WTC11 (cell line): ENCODE data around the gene PLXNA2. TPM values are rescaled to one million over a fixed set of nuclear protein-coding genes. Genes with fewer than 3 reads are reported as not detected.

Experiments used
- ATAC-seq: fragments of 200-7000 bp; cut with Tn5 transposase; 2 replicates; pipeline ENCODE4 v1.10.0; 2021; ENCODE audit warnings: mild to moderate bottlenecking, moderate library complexity
- CTCF ChIA-PET: fragments of 300-600 bp; sonication (Branson Sonifier 250); formaldehyde crosslinking; loops from one replicate; lab custom pipeline; 2021; ENCODE audit warnings: antibody characterized with exemption; lab: Charles Lee
- POLR2A ChIA-PET: fragments of 350-600 bp; sonication (Branson Sonifier 250); formaldehyde crosslinking; loops from one replicate; lab custom pipeline; 2021; ENCODE audit warnings: antibody characterized with exemption; lab: Charles Lee
- DNase-seq: peaks from one replicate; pipeline ENCODE4 v3.0.0; 2021; ENCODE audit warnings: low spot score
- H3K27ac Mint-ChIP-seq: 2 replicates; pipeline ENCODE4 v1.8.0; 2021; ENCODE audit warnings: mixed read lengths
- H3K27me3 Mint-ChIP-seq: 2 replicates; pipeline ENCODE4 v1.8.0; 2021; ENCODE audit warnings: low read depth, mild to moderate bottlenecking, moderate library complexity, mixed read lengths
- H3K36me3 Mint-ChIP-seq: 2 replicates; pipeline ENCODE4 v1.8.0; 2021; ENCODE audit warnings: mixed read lengths
- H3K4me1 Mint-ChIP-seq: 2 replicates; pipeline ENCODE4 v1.8.0; 2022; ENCODE audit warnings: mixed read lengths
- H3K4me3 Mint-ChIP-seq: 2 replicates; pipeline ENCODE4 v1.8.0; 2021; ENCODE audit warnings: mild to moderate bottlenecking, moderate library complexity, mixed read lengths
- H3K9me3 Mint-ChIP-seq: 2 replicates; pipeline ENCODE4 v1.8.0; 2021; ENCODE audit warnings: mixed read lengths
- CREB1 ChIP-seq: sonication (generic); formaldehyde crosslinking; IDR thresholded peaks from 2 replicates; pipeline ENCODE4 v1.8.0; 2023; ENCODE audit warnings: mild to moderate bottlenecking, missing genetic modification reagents
- CREM ChIP-seq: sonication (generic); formaldehyde crosslinking; IDR thresholded peaks from 2 replicates; pipeline ENCODE4 v1.8.1; 2022; ENCODE audit warnings: mild to moderate bottlenecking, missing genetic modification reagents, moderate library complexity
- FOXK1 ChIP-seq: sonication (generic); formaldehyde crosslinking; IDR thresholded peaks from 2 replicates; pipeline ENCODE4 v1.8.0; 2022; ENCODE audit warnings: mild to moderate bottlenecking, moderate library complexity, missing genetic modification reagents
- MYBL2 ChIP-seq: sonication (generic); formaldehyde crosslinking; IDR thresholded peaks from 2 replicates; pipeline ENCODE4 v1.8.1; 2023; ENCODE audit warnings: mild to moderate bottlenecking, moderate library complexity, missing genetic modification reagents
- SOX15 ChIP-seq: fragments of 250-450 bp; sonication (Bioruptor Pico); IDR thresholded peaks from 2 replicates; pipeline ENCODE4 v1.9.0; 2021; ENCODE audit warnings: mild to moderate bottlenecking
- TCF7 ChIP-seq: sonication (generic); formaldehyde crosslinking; IDR thresholded peaks from 2 replicates; pipeline ENCODE4 v1.8.0; 2022; ENCODE audit warnings: mild to moderate bottlenecking, low read depth, missing genetic modification reagents, moderate library complexity
- ZBTB21 ChIP-seq: sonication (generic); formaldehyde crosslinking; IDR thresholded peaks from 2 replicates; pipeline ENCODE4 v1.8.1; 2023; ENCODE audit warnings: mild to moderate bottlenecking, missing genetic modification reagents, borderline replicate concordance
- ZNF121 ChIP-seq: sonication (generic); formaldehyde crosslinking; IDR thresholded peaks from 2 replicates; pipeline ENCODE4 v1.8.0; 2023; ENCODE audit warnings: missing genetic modification reagents
- ZNF138 ChIP-seq: sonication (generic); formaldehyde crosslinking; conservative IDR thresholded peaks from 2 replicates; pipeline ENCODE4 v1.8.1; 2022; ENCODE audit warnings: mild to moderate bottlenecking, moderate library complexity, missing genetic modification reagents
- total RNA-seq: library from RNA; stranded (reverse); gene quantifications from 3 replicates; pipeline ENCODE4 v1.2.3, GENCODE V29; 2021
- TF ChIP-seq, protein P1 (sequence below): fragments of 250-450 bp; sonication (Bioruptor Pico); IDR thresholded peaks from 2 replicates; pipeline ENCODE4 v1.9.0; 2021; ENCODE audit warnings: mild to moderate bottlenecking
- TF ChIP-seq, protein P2 (sequence below): sonication (generic); formaldehyde crosslinking; IDR thresholded peaks from 2 replicates; pipeline ENCODE4 v1.8.1; 2022; ENCODE audit warnings: low read depth, missing genetic modification reagents, borderline replicate concordance
- TF ChIP-seq, protein P3 (sequence below): sonication (generic); formaldehyde crosslinking; IDR thresholded peaks from 2 replicates; pipeline ENCODE4 v1.8.1; 2023; ENCODE audit warnings: mild to moderate bottlenecking, missing genetic modification reagents, borderline replicate concordance

The PLXNA2 gene
- total RNA-seq, 1 experiment from 2014 or later, result 4.2 TPM

DNA sequence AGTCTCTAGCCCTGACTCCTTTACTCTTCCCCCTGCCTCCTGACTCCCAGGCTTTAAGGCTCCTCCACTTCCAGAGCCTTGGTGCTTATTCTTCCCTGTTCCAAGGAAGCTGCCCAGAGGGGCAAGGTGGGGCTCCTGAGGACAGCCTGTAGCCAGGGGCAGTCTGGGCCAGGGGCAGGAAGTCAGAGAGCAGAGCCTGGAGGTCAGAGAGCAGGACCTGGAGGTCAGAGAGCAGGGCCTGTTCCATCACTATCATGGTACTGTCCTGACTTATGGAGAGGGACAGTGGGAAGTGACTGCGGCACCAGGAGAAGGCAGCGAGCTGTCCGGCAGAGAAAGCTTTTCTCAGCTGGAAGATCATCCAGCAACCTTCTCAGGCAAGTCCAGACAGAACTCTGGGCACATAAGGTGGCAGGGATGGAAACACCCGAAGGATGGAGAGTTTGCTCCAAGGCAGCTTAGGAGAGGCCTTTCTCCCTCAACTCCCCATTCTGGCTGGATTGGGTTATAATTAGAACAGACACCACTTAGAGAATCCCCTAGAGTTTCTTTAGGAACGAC is 25.0 kb downstream of the PLXNA2 start:
- Mint-ChIP-seq H3K27me3 (no peaks in the 10 kb centered on the region), H3K9me3 (no peaks in the 10 kb centered on the region), H3K4me3 (no peak overlapping the region), H3K36me3 (no peaks in the 10 kb centered on the region), H3K4me1 (peaks cover 8% of the 10 kb centered on the region), H3K27ac (no peak overlapping the region)
- no peak for ATAC-seq
- CTCF ChIA-PET, result no interaction called here
- POLR2A ChIA-PET, result interaction anchor here (0.5 kb wide), 1 partner anchor 107 kb away, joined by 7 read pairs; no protein-coding TSS in a partner anchor
- no peak for DNase-seq
- TF ChIP-seq, protein P1, sequence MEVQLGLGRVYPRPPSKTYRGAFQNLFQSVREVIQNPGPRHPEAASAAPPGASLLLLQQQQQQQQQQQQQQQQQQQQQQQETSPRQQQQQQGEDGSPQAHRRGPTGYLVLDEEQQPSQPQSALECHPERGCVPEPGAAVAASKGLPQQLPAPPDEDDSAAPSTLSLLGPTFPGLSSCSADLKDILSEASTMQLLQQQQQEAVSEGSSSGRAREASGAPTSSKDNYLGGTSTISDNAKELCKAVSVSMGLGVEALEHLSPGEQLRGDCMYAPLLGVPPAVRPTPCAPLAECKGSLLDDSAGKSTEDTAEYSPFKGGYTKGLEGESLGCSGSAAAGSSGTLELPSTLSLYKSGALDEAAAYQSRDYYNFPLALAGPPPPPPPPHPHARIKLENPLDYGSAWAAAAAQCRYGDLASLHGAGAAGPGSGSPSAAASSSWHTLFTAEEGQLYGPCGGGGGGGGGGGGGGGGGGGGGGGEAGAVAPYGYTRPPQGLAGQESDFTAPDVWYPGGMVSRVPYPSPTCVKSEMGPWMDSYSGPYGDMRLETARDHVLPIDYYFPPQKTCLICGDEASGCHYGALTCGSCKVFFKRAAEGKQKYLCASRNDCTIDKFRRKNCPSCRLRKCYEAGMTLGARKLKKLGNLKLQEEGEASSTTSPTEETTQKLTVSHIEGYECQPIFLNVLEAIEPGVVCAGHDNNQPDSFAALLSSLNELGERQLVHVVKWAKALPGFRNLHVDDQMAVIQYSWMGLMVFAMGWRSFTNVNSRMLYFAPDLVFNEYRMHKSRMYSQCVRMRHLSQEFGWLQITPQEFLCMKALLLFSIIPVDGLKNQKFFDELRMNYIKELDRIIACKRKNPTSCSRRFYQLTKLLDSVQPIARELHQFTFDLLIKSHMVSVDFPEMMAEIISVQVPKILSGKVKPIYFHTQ (CRISPR knock-in tag), result no peak

DNA sequence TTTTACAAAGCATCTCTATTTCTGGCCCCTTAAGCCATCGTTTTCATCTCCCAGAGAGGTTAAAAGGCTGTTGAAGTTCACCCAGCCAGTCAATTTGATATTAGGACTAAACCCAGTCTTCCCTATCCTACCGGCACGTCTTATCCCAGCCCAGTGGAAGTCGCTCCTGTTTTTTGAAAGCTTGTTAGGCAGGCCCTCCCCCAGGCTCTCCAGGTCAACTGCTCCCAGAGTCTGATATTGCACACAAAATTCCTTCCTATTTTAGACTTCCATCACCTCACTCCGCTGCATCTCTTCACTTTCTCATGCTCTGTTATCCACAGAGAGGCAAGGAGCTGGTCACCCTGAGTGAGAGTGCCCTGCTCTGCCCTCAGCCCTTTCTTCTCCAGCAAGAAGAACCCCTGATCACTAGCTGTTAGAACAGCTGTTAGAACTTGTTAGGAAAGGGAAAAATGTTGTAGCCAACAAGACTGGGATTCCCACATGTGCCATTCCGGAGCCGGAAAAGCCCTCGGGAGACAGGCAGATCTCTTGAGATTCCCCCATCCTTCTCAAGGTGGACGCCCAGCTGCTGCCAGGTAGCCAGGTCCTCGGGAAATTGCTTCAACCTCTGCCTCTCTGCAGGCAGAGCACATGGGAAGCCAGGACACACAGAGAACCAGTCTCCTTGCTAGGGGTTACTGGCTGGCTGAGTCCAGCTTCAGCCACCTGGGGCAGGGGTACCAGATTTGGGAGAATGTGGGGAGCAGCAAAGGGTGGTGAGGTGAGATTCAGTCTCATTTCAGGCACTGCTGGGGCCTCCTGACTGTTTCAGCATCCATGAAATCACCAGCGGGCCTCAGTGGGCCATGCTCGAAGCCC is 25.7 kb downstream of the PLXNA2 start:
- Mint-ChIP-seq H3K4me3 (no peak overlapping the region), H3K36me3 (no peaks in the 10 kb centered on the region), H3K4me1 (peaks cover 15% of the 10 kb centered on the region), H3K27me3 (no peaks in the 10 kb centered on the region), H3K27ac (no peak overlapping the region), H3K9me3 (no peaks in the 10 kb centered on the region)
- no peak for ATAC-seq
- ChIA-PET POLR2A (no interaction called here), CTCF (interaction anchor here (0.8 kb wide), 1 partner anchor 19 kb away, joined by 3 read pairs; no protein-coding TSS in a partner anchor)
- DNase-seq, result no peak
- TF ChIP-seq FOXK1 (CRISPR knock-in tag), result no peak
- TF ChIP-seq MYBL2 (CRISPR knock-in tag), result no peak
- TF ChIP-seq CREM, result no peak
- TF ChIP-seq, protein P2, sequence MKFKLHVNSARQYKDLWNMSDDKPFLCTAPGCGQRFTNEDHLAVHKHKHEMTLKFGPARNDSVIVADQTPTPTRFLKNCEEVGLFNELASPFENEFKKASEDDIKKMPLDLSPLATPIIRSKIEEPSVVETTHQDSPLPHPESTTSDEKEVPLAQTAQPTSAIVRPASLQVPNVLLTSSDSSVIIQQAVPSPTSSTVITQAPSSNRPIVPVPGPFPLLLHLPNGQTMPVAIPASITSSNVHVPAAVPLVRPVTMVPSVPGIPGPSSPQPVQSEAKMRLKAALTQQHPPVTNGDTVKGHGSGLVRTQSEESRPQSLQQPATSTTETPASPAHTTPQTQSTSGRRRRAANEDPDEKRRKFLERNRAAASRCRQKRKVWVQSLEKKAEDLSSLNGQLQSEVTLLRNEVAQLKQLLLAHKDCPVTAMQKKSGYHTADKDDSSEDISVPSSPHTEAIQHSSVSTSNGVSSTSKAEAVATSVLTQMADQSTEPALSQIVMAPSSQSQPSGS (CRISPR knock-in tag), result no peak

DNA sequence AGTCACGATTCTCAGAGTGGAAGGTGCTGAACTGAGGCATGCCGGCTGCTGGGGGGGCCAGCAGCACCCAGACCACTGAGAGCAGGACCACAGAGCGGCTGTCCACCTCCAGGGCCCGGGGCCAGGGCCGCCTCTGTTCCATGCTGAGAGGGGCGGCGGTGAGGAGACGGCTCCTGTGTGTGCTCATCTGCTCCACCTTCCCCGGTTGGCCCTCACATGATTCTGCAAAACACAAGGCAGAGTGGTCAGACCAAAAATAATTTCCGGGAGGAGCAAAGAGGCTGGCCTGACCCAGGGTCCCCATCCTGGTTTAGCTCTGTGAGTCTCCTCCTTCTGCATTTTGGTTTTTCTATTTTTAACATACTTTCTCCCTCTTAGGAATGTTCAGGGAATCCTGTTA is 26.4 kb downstream of the PLXNA2 start:
- Mint-ChIP-seq H3K27me3 (no peaks in the 10 kb centered on the region), H3K36me3 (no peaks in the 10 kb centered on the region), H3K9me3 (no peaks in the 10 kb centered on the region), H3K4me1 (peaks cover 17% of the 10 kb centered on the region), H3K27ac (no peak overlapping the region), H3K4me3 (no peak overlapping the region)
- no peak for TF ChIP-seq SOX15
- TF ChIP-seq, protein P3, sequence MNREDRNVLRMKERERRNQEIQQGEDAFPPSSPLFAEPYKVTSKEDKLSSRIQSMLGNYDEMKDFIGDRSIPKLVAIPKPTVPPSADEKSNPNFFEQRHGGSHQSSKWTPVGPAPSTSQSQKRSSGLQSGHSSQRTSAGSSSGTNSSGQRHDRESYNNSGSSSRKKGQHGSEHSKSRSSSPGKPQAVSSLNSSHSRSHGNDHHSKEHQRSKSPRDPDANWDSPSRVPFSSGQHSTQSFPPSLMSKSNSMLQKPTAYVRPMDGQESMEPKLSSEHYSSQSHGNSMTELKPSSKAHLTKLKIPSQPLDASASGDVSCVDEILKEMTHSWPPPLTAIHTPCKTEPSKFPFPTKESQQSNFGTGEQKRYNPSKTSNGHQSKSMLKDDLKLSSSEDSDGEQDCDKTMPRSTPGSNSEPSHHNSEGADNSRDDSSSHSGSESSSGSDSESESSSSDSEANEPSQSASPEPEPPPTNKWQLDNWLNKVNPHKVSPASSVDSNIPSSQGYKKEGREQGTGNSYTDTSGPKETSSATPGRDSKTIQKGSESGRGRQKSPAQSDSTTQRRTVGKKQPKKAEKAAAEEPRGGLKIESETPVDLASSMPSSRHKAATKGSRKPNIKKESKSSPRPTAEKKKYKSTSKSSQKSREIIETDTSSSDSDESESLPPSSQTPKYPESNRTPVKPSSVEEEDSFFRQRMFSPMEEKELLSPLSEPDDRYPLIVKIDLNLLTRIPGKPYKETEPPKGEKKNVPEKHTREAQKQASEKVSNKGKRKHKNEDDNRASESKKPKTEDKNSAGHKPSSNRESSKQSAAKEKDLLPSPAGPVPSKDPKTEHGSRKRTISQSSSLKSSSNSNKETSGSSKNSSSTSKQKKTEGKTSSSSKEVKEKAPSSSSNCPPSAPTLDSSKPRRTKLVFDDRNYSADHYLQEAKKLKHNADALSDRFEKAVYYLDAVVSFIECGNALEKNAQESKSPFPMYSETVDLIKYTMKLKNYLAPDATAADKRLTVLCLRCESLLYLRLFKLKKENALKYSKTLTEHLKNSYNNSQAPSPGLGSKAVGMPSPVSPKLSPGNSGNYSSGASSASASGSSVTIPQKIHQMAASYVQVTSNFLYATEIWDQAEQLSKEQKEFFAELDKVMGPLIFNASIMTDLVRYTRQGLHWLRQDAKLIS (CRISPR knock-in tag), result no peak
- ChIA-PET CTCF (interaction anchor here (0.8 to 1.1 kb wide), 2 partner anchors 10 to 20 kb away, joined by 3 read pairs; no protein-coding TSS in a partner anchor), POLR2A (no interaction called here)
- DNase-seq, result no peak
- ATAC-seq, result no peak

DNA sequence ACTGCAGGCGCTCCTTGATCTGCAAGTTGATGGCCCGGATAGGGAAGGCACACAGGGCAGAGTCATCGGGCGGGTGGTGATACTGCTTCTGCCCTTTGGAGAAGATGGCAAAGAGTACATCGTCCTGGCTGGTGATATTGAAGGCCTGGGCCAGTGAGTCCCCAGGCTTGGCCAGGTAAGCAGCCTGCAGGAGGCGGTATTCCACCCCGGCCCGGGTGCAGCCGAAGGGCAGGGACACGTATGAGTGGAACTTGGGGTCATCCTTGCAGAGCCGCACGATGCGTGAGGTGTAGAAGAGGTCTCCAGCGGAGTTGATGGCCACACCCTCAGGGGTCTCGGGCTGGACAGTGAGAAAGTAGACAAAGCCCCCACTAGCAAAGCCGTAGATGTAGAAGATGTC is 27.4 kb downstream of the PLXNA2 start:
- CTCF ChIA-PET, result interaction anchor here (1.1 kb wide), 1 partner anchor 9 kb away, joined by 3 read pairs; no protein-coding TSS in a partner anchor
- peaks cover 17% of the 10 kb centered on the region for H3K4me1 Mint-ChIP-seq
- no peaks in the 10 kb centered on the region for H3K27me3 Mint-ChIP-seq
- H3K4me3 Mint-ChIP-seq, result no peak overlapping the region
- H3K27ac Mint-ChIP-seq, result no peak overlapping the region
- H3K36me3 Mint-ChIP-seq, result no peaks in the 10 kb centered on the region
- no peaks in the 10 kb centered on the region for H3K9me3 Mint-ChIP-seq
- POLR2A ChIA-PET, result no interaction called here
- TF ChIP-seq CREB1 (CRISPR knock-in tag) (no peak), ZNF138 (CRISPR knock-in tag) (no peak), TCF7 (no peak), ZNF121 (CRISPR knock-in tag) (no peak), ZBTB21 (no peak)
- DNase-seq, result no peak
- no peak for ATAC-seq
